GM19193 (cell line): ENCODE measurements around the gene USP28.
A peak's percentile ranks its signal among the peaks of the same experiment; 100 is the strongest.

Experiments used
- POLR2A ChIP-seq: IDR thresholded peaks from 4 replicates; pipeline ENCODE4 v1.6.1; 2011; ENCODE audit not compliant: insufficient read depth, insufficient read length; ENCODE audit errors: extremely low read depth

The USP28 gene

GRCh38 chr11:113817162-113817561 is 58.2 kb downstream of the USP28 start:
- no peak for TF ChIP-seq POLR2A

DNA sequence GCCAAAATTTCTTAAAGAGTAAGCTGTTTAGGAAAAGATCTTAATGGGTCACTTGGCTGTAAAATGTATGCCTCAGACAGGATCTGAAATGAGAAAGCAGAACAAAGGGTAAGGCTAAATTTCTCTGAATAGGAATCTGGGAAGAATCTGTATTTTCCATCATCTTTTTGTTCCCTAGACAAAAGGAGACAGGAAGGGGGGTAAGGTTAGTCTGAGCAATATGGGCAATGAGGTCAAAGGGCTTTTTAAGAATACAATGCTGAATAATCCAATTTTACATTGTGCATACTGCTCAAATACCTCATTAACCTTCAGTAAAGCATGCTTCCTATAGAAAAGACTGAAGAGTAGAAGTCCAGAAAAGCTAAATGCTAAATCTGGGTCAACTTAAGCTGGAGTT is 61.2 kb downstream of the USP28 start:
- no peak for TF ChIP-seq POLR2A

DNA sequence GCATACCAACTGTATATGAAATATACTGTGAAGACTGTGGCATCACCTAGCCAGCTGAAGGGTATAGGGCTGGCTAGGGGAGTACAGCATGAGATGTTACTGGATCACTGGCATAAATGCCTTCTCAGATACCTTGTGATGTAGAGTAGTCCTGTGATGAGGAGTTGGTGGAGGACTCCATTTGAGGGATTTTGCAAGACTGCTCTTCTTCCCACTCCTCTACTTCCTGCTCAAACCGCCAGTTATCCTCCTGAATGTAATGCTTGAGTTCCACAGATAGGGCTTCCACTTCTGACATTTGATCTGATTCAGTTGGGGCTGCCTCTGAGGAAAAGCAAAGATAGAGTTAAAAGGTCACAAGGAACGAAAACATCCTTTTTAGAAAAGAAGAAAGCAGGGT is 66.4 kb downstream of the USP28 start:
- TF ChIP-seq POLR2A, result no peak

DNA sequence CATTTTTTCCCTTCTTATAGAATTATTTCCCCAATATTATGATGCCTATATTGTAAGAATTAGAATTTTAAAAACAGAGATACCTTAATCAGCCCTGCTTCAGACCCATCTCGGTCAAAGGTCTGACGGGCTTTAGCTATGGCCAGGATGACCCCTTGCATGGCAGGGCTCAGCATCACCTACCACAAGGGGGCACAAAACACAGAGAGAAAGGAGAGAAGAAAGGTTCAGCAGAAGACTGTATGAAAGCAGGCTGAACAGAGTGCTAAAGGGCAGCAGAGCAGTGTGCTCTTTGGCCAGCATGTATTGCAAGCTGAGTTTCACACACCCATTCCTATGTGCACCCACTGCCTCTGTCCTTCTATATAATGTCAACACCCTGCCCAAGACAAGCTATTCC is 69.0 kb downstream of the USP28 start:
- TF ChIP-seq POLR2A, result no peak

DNA sequence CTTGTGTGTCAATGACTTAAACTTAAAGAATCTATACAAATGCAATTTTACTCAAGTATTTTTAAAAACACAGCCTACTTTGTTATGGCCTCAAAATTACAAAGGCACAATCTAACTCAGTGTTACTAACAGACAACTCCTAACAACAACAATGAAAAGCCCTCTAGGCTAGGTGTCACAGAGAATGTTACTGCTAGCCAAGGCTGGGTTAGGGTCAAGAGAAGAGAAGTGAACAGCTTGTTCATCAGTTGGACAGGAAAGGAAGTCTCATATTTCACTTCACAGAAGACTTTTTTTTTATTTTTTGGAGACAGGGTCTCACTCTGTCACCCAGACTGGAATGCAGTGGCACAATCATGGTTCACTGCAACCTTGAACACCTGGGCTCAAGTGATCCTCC is 69.7 kb downstream of the USP28 start:
- TF ChIP-seq POLR2A, result no peak

GRCh38 chr11:113802621-113803020 is 72.8 kb downstream of the USP28 start:
- no peak for TF ChIP-seq POLR2A

- TF ChIP-seq POLR2A, result no peak
Measured at GRCh38 chr11:113796663-113797259, 78.6 kb downstream of the USP28 start.

DNA sequence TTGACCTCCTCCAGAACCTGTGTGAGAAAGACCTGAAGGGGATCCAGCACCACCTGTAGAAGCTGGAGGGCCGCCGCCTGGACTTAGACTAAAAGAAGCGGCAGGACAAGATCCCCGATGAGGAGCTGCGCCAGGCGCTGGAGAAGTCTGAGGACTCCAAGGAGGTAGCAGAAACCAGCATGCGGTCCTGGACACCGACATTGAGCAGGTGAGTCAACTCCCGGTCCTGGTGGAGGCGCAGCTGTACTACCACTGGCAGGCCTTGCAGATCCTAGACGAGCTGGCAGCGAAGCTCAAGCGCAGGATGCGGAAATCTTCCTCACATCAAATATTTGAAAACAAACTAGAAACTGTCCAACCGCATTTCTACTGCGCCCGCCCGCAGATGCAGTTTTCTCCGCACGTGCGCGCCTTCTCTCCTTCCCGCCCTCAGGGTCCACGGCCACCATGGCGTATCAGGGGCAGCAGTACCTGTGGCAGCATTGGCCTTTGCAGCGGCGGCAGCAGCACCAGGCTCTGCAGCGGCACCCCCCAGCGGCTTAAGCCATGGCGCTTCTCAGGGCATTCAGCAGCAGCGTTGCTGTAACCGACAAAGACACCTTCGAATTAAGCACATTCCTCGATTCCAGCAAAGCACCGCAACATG is 85.6 kb downstream of the USP28 start:
- no peak for TF ChIP-seq POLR2A

DNA sequence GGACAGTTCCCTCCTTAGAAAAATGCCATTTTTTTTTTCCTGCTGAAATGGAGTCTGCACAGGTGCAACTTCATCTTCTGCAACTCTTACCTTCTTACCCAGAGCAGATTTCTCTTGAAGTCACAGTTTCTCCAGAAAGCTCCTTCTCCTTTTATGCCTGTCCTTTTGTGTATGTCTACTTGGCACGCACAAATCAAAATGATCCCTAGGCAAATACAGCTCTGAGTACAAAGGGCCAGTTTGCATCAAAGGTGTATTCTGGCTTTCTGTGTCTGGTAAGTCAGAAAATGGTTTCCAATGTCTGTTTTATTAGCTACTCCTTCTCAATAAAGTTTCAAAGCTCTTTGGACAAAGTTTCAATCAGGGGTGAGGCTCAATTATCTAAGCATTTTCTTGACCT is 93.2 kb downstream of the USP28 start:
- TF ChIP-seq POLR2A, result no peak

DNA sequence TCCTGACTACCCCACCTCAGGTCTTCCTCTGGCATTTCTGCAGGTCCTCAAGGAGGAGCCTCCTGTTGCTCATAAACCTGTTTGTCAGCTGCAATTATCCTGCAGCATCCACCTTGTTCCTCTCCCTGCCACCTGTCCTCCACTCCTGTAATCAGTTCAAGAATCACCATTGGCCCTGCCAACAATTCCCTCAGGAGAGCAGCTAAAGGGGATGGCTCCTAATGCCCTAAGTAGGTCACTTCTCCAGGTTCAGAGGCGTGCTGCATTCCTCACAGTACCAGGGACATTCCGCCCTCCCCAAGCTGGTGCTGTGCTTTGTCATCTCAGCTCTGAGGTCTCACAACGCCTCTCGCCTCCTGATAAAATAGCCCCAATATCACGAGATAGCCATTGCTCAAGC is 93.7 kb downstream of the USP28 start:
- TF ChIP-seq POLR2A, result no peak

DNA sequence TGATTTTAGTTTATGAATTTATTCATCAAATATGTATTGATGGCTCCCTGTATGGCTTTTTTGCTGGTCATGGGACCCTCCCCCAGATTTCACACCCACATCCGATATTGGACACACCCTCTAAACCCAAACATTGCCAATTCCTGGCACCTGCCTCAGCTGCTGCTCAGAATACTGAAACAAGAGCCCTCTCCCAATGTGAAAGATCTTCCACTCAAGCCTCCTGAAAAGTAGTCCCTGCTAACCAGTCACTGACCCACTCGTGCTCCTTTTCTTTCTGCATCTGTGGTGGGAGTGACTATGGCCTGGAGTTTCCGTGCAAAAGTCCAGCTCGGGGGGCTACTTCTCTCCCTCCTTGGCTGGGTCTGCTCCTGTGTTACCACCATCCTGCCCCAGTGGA is 95.9 kb downstream of the USP28 start, which contains the start of gene CLDN25:
Gene CLDN25 (plus strand): TSS at position 301 of the 400 bp plus-strand sequence. CDS start 0 bp downstream, at position 301.
- no peak for TF ChIP-seq POLR2A

GRCh38 chr11:113778111-113778910 is 97.1 kb downstream of the USP28 start:
- no peak for TF ChIP-seq POLR2A

GRCh38 chr11:113774174-113774503 is 101.2 kb downstream of the USP28 start:
- TF ChIP-seq POLR2A, result no peak

DNA sequence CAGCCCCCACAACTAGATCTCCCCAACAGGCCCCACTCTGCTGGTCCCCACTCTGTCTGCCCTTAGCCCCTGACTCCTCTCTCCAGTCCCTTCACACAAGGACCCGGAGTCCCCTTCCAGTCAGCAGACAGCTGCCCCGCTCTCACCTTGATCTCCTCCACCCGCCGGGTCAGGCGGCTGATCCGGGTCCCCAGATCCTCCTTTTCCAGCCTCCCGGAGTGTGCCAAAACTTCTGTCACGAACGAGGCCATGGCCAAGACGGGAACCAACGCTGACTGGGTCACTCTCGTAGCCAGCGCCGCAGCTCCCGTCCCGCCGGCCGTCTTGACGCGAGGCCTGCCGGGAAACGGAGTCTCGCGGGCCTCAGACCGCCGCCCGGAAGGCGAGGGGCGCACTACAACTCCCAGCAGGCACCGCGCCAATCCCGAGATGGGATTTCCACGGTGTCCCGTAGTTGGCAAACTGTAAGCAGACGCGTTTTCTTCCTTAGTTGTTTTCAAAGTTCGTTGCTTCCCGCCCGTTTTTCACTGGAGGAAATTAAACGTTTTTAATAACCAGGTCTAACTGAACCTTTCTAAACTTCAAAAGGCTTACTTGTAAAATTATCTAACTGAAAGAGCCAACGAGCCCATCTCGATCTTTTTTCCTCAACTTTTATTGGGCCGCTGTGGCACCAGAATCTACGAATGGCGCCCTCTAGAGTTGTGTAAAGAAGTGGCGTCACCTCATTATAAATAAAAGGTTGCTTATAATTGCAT is 101.8 kb downstream of the USP28 start, which contains the start of gene ZW10:
Gene ZW10 (minus strand): TSS at position 277 of the 758 bp plus-strand sequence. CDS start 26 bp downstream, at position 251.
- TF ChIP-seq POLR2A, result peak; percentile 83

DNA sequence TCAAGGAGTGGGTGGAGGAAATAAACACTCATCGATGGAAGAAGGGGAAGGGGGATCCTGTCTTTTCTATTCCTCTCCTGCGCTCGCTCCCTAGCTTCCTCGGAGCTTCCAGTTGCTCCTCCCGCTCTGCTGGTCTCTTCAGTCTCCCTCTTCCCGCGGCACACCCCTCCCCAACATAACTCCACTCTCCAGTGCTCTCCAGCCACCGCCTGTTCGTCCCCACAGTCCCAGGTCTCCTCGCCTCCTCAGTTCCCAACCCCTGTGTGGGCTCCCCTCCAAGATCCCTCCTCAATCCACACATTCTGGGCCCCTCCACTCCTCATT is 102.3 kb downstream of the USP28 start:
- TF ChIP-seq POLR2A, result no peak
